ENCODE data around the gene CCL18.
"Not testable (repeated sequence)": the region's sequence is repeated elsewhere in the genome, so short reads cannot be mapped to it uniquely, and the experiment has no call there.

DNA sequence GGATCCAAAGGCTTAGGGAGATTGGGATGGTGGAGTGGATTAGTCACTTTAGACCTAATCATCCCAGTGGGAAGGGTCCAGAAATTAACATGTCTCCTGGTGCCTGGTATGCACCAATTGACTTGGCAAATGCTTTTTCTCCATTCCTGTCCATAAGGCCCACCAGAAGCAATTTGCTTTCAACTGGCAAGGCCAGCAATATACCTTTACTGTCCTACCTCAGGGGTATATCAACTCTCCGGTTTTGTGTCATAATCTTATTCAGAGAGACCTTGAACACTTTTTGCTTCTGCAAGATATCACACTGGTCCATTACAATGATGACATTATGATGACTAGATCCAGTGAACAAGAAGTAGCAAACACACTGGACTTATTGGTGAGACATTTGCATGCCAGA is 49.1 kb downstream of the CCL18 start:
- TF ChIP-seq, protein P1, sequence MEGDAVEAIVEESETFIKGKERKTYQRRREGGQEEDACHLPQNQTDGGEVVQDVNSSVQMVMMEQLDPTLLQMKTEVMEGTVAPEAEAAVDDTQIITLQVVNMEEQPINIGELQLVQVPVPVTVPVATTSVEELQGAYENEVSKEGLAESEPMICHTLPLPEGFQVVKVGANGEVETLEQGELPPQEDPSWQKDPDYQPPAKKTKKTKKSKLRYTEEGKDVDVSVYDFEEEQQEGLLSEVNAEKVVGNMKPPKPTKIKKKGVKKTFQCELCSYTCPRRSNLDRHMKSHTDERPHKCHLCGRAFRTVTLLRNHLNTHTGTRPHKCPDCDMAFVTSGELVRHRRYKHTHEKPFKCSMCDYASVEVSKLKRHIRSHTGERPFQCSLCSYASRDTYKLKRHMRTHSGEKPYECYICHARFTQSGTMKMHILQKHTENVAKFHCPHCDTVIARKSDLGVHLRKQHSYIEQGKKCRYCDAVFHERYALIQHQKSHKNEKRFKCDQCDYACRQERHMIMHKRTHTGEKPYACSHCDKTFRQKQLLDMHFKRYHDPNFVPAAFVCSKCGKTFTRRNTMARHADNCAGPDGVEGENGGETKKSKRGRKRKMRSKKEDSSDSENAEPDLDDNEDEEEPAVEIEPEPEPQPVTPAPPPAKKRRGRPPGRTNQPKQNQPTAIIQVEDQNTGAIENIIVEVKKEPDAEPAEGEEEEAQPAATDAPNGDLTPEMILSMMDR (IDR thresholded peaks at IDR 0.05; ENCODE audit: control extremely low read depth in 1 of 3, insufficient read depth in 1 of 3, low read depth in 1 of 3, low read length in 3 of 3) = not testable (repeated sequence)
- not testable (repeated sequence) for TF ChIP-seq POLR2A (IDR thresholded peaks at IDR 0.05; ENCODE audit: control extremely low read depth in 1 of 2, low read depth in 2 of 2, low read length in 2 of 2); SRF (IDR thresholded peaks at IDR 0.05; ENCODE audit: low read depth, low read length); TBP (IDR thresholded peaks at IDR 0.05; ENCODE audit: low read depth, low read length); EZH2 (IDR thresholded peaks at IDR 0.05; ENCODE audit: low read depth, low read length, severe bottlenecking); ZNF274 (IDR thresholded peaks at IDR 0.05; ENCODE audit: borderline replicate concordance, extremely low read depth, low read length); RNF2 (IDR thresholded peaks at IDR 0.05; ENCODE audit: borderline replicate concordance, low read depth, low read length, missing control alignments, poor library complexity, severe bottlenecking)

All from H1 (cell line).